IPS DF 4.7 (cell line): ENCODE measurements around the gene IGSF21.

Experiments used
- DNase-seq: peaks from one replicate; pipeline ENCODE4 v3.0.0-alpha.2; 2013; ENCODE audit warnings: low spot score; ENCODE audit errors: extremely low read depth

Gene IGSF21

GRCh38 chr1:18417316-18418269, 310.0 kb downstream of the IGSF21 start:
- DNase-seq, result no peak

- DNase-seq, result no peak
These were observed 311.7 kb downstream of the IGSF21 start for GRCh38 chr1:18419113-18419844.

GRCh38 chr1:18419845-18420184, 312.2 kb downstream of the IGSF21 start:
- no peak for DNase-seq

GRCh38 chr1:18422076-18422777, 314.6 kb downstream of the IGSF21 start:
- DNase-seq, result no peak

GRCh38 chr1:18422954-18423353, 315.4 kb downstream of the IGSF21 start:
- DNase-seq, result no peak

GRCh38 chr1:18426580-18426979, 319.0 kb downstream of the IGSF21 start:
- no peak for DNase-seq
